ENCODE data around the gene ZNF207.
"Not testable (repeated sequence)": the region's sequence is repeated elsewhere in the genome, so short reads cannot be mapped to it uniquely, and the experiment has no call there.

ZNF207 gene

DNA sequence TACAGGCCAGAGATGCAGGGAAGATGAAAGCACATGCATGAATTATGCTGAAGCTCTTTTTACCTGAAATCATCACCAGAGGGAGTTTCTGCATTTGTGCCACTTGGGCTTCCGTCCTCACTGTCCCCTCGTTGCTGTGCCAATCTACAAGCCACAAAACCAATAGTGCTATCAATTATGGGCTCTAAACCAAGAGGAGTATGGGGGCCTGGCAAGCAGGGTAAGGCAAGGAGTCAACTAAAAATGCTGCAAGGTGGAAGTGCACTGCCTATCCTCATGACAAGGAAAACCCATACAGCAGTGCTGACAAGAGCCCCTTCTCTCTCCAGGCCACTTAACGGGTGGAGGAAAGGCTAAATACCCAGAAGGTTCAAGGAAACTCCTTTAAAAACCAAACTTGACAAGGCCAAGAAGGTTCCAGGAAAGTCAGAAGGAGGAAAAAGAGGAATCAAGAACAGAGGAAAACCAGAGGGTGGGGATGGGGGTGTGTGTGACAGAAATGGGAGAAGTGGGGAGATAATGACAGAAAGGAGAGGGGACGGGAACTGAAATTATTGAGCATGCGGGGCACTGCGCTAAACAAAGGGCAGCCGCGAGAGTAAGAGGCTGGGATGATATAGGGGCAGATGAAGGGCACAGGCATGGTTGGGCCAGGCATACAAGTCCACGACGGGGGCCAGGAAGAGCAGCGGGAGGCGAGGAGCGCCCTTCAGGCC, 8.7 kb upstream of the ZNF207 start:
- no peak for DNase-seq

- DNase-seq, result peak; percentile 75
Observed at GRCh38 chr17:32341857-32342602, 7.9 kb upstream of the ZNF207 start, which contains the start of gene C17orf75. TSS of gene C17orf75 (minus strand) at chr17:32342173. CDS start at chr17:32342139, 34 bp downstream.

DNA sequence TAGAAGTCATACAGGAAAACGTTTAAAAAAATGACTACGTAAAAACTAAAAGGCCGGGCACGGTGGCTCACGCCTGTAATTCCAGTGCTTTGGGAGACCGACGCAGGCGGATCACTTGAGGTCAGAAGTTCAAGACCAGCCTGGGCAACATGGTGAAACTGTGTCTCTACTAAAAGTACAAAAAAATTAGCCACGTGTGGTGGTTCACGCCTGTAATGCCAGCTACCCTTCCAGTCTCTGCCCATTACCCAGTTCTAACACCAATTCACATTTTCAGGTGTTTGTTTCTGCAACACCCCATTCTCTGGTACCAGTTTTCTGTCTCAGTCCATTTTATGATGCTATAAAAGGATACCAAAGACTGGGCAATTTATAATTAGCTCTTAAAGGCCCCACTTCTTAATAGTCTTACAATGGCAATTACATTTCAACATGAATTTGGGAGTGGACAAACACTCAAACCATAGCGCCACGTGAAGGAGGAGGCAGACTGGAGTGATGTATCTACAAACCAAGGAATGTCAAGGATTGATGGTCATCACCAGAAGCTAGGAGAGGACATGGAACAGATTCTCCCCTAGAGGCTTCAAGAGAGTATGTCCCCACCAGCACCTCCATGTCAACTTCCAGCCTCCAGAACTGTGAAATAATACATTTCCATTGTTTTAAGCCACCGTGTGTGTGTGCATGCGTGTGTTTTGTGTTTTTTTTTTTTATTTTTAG, 7.2 kb upstream of the ZNF207 start:
- no peak for DNase-seq

GRCh38 chr17:32345951-32346600, 3.9 kb upstream of the ZNF207 start:
- DNase-seq, result no peak

GRCh38 chr17:32348483-32348800, 1.5 kb upstream of the ZNF207 start:
- DNase-seq, result no peak

- no peak for DNase-seq
Observed at GRCh38 chr17:32349503-32349853, 479 bp upstream of the ZNF207 start.

DNA sequence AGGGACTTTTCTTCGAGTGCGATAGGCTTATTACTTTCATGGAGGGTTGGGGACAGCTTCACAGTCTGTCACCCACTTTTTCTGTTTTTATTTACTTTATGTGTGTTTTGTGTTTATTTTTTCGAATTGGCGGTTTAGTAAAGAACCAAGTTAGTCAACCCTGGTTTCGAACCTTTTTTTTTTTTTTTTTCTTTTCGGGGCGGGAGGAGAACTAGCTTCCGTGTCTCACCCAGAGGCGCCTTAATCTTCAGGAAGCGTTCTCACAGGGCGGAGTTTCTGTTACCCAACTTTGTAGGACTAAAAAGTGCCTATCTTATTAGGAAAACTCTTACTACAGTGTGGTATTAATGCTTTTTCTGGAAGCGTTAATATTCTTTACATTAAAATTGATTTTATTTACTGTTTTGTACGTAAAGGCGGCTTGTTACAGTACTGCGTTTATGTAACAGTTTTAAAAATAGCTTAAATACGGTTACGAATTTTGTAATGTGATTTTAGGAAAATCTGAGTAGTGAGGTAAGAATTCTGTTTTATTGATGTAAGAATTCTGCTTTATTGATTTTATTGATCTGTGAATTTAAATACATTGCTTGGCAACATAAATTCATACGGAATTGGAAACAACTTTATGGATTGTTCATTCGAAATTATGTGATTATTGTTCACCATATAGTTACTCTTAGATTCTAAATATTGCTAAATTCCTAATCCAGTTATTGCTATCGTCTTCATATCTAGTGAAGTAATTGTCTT, 885 bp downstream of the ZNF207 start:
- peak; percentile 68 for DNase-seq

DNA sequence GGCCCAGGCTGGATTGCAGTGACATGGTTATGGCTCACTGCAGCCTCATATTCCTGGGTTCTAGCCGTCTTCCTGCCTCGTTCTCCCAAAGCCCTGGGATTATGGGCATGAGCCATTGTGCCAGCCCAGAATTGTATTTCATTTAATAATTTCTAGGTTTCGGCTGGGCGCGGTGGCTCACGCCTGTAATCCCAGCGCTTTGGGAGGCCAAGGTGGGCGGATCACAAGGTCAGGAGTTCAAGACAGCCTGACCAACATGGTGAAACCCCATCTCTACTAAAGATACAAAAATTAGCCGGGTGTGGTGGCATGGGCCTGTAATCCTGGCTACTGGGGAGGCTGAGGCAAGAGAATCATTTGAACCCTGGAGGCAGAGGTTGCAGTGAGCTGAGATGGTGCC, 2.8 kb downstream of the ZNF207 start:
- DNase-seq, result not testable (repeated sequence)

GRCh38 chr17:32355649-32356377, 5.9 kb downstream of the ZNF207 start:
- no peak for DNase-seq

DNA sequence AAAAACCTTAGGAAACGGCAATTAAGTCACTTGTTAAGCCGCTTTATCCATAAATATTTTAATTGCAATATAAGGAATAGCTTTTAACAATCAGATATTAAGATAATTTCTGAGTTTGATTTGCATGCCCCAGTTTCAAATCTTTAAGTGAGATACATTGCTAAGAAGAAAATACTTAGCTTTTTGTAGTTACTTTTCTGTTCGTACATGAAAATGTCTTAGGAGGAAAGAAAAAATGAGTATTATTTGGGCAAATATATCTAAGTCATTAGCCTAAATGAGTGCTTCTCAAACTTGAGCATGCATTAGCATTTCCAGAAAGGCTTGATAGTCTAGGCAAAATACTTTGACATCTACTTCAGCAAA, 6.4 kb downstream of the ZNF207 start:
- DNase-seq, result no peak

GRCh38 chr17:32356750-32357149, 6.8 kb downstream of the ZNF207 start:
- DNase-seq, result no peak

DNA sequence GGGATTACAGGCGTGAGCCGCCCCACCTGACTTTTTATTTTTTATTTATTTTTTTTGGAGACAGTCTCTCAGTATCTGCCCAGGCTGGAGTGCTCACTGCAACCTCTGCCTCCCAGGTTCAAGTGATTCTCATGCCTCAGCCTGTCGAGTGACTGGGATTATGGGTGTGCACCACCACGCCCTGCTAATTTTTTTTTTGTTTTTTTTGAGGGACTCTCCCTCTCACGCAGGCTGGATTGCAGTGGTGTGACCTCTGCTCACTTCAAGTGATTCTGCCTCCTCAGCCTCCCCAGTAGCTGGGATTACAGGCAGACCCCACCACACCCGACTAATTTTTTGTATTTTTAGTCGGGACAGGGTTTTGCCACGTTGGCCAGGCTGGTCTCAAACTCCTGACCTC, 7.7 kb downstream of the ZNF207 start:
- DNase-seq, result no peak

DNA sequence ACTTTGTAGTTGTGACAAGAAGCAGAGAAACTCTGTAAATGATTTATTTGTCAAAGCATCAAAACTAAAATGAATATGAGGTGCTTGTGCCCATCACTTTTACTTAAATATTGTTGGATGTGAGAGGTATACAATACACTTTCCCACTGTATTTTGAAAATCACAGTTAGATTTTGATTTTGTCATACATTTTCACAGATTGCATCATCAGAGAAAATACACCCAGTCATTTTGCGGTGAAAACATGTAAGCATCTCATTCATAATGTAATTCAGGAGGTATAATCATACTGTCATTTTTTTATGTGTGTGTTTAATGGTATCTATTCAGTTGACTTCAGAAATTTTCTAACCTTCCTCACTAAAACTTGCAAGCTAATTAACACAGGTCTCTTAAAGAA, 11.3 kb downstream of the ZNF207 start:
- DNase-seq, result no peak

GRCh38 chr17:32370426-32370825, 20.5 kb downstream of the ZNF207 start:
- DNase-seq, result no peak

DNA sequence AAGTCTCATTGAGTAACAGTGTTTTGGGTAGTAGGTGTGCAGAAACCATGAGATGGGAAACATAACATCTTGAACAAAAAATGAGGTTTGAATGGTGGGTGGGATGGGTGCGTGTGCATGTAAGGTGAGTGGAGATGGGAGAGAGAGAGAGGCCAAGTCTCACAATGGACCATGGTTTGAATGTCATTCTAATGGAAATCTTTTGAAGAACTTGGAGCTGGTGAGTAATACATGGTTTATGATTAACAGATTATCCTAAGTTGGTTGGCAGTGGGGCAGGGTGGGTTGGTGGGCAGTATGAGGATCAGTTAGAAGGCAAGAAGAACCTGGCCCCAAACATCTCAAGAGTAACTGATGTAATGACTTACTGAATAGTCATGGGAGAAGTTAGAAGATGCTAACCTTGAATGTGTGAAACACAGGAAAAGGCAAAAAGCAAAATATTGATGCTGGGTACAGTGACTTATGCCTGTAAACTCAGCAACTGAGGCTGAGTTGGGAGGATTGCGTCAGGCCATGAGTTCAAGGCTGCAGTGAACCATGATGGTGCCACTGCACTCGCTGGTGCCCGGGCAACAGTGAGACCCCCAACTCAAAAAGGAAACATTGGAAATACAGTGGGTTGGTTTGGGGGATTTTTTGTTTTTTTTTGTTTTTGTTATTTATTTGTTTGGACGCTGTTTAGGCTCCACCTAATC, 32.7 kb downstream of the ZNF207 start:
- no peak for DNase-seq

GRCh38 chr17:32383926-32384434, 34.0 kb downstream of the ZNF207 start:
- no peak for DNase-seq

- DNase-seq, result no peak
Observed at GRCh38 chr17:32385121-32385520, 35.2 kb downstream of the ZNF207 start.

- no peak for DNase-seq
Observed at GRCh38 chr17:32385971-32386370, 36.0 kb downstream of the ZNF207 start.

DNA sequence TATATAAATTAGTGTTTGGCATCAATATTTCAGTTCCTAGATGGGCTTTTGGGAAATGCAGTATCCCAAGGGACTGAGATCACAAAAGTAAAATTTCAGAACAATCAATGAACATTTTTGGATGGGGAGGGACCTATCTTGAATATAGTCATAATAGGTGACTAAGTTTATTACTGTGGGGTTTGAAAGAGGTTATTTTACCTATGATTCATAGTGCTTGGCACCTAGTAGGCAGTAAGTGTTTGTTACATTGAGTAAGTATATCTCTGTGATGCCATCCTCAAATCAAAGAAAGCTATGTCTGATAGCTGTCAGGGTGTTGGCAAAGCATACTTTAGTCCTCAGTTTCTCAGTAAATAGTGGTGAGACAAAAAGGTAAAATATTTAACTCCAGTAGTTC, 36.9 kb downstream of the ZNF207 start:
- no peak for DNase-seq

- DNase-seq, result not testable (repeated sequence)
Observed at GRCh38 chr17:32388128-32388527, 38.2 kb downstream of the ZNF207 start.
